Fibroblast of lung (primary cell): Measurements from ENCODE around the gene NFS1.

Experiments used
- CTCF ChIP-seq, 2 donors: IDR thresholded peaks in 1 of 2; conservative IDR thresholded peaks in 1 of 2; 1 replicate in 1 of 2; 2 replicates in 1 of 2; pipeline ENCODE4 v1.5.1; 2011 to 2012; ENCODE audit warnings: low read length in 2 of 2, control low read depth in 1 of 2, inconsistent platforms in 1 of 2, low read depth in 1 of 2, mild to moderate bottlenecking in 1 of 2
- EZH2 ChIP-seq: IDR thresholded peaks from 2 replicates; pipeline ENCODE4 v1.5.1; 2012; ENCODE audit warnings: low read length, control low read depth, mild to moderate bottlenecking; ENCODE audit errors: missing control alignments

DNA sequence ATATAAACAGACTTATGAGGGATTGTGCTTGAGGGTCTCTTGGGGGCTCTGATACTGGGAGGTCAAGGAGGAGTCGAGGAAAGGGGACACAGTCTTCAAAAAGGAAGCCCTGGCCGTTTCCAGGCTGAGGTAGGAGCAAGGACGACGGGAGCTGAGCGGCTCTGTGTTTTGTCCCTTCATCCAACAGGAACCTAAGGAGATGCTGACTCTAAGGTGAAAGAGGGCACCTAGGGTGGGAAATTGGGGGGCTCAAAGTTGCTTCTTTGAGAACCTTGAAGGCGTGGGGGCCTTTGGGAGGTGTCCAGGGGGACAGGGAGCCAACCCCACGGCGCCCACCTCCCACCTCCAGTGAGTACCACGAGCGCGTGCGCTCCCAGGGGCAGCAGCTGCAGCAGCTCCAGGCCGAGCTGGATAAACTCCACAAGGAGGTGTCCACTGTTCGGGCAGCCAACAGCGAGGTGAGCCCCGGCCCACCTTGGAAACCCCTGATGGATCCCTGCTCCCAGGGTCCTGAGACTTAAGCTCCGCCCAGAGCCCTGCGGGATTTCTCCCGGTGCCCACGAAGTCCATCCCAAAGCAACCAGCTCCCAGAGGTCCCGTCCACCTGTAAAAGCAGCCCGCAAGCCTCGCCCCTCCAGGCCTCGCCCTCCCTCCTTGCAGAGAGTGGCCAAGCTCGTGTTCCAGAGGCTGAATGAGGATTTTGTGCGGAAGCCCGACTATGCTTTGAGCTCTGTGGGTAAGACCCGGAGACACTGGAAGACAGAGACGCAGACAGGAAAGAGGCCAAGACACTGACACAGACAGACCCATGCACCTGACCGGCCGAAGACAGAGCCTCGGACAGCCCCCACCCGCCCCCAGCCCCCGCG is 80.7 kb downstream of the NFS1 start:
- no peak for TF ChIP-seq CTCF (conservative IDR thresholded peaks at IDR 0.05 in 1 of 2, IDR thresholded peaks at IDR 0.05 in 1 of 2; ENCODE audit: low read depth in 1 of 2, low read length in 2 of 2)
- no peak for TF ChIP-seq EZH2
